Gastrocnemius medialis (tissue), 4 donors: Measurements from ENCODE around the gene ABCC4.

Source experiments
- CTCF ChIP-seq, 5 experiments: fragments of 450-650 bp in 3 of 5; fragments of 200-600 bp in 2 of 5; sonication (generic) in 2 of 5; IDR thresholded peaks in 4 of 5; conservative IDR thresholded peaks in 1 of 5; 1 replicate in 4 of 5; 2 replicates in 1 of 5; pipeline ENCODE4 v1.5.1; 2016 to 2019; ENCODE audit warnings: antibody characterized with exemption in 5 of 5, mild to moderate bottlenecking in 3 of 5, moderate library complexity in 3 of 5
- POLR2A ChIP-seq, 2 donors: fragments of 450-650 bp; IDR thresholded peaks; one replicate each; pipeline ENCODE4 v1.6.1; 2017; ENCODE audit warnings: antibody characterized with exemption in 2 of 2, mild to moderate bottlenecking in 2 of 2, moderate library complexity in 2 of 2

- TF ChIP-seq CTCF (IDR thresholded peaks at IDR 0.05 in 4 of 5, conservative IDR thresholded peaks at IDR 0.05 in 1 of 5) = no peak
- TF ChIP-seq POLR2A (IDR thresholded peaks at IDR 0.05) = no peak
These were observed 46.0 kb downstream of the ABCC4 start for GRCh38 chr13:95255072-95255732.
